SK-N-SH (cell line): ENCODE results near the gene AGAP1. TPM values are rescaled to one million over a fixed set of nuclear protein-coding genes. Genes with fewer than 3 reads are reported as not detected.

ENCODE experiments used
- CTCF ChIA-PET: fragments of 300-600, 350-600 bp; formaldehyde crosslinking; extraction: SDS; loops from one replicate; lab custom pipeline; 2021; lab: Yijun Ruan, JAX
- POLR2A ChIA-PET: fragments of 350-600 bp; sonication (Branson Sonifier 250); formaldehyde crosslinking; extraction: SDS; loops from one replicate; lab custom pipeline; 2020; ENCODE audit warnings: antibody characterized with exemption, inconsistent platforms; lab: Yijun Ruan, JAX
- DNase-seq: peaks from one replicate; pipeline ENCODE4 v3.0.0; 2012
- H2AFZ ChIP-seq: fragments of 200-600 bp; sonication (generic); 2 replicates; pipeline ENCODE4 v1.8.1; 2016; ENCODE audit warnings: antibody characterized with exemption, mild to moderate bottlenecking, low read depth
- H3F3A ChIP-seq: fragments of 200-600 bp; sonication (generic); replicated peaks from 2 replicates; pipeline ENCODE3; 2016; ENCODE audit warnings: antibody characterized with exemption, mild to moderate bottlenecking; ENCODE audit not compliant: insufficient read depth
- H3K27ac ChIP-seq, 2 experiments: fragments of 200-500 bp in 1 of 2; fragments of 200-600 bp in 1 of 2; sonication (Bioruptor generic) in 1 of 2; sonication (generic), shearing (Covaris generic) in 1 of 2; 2 replicates each; pipeline versions ENCODE4 v1.5.1 to v1.6.1; 2014 to 2016; ENCODE audit warnings: low read depth in 2 of 2, inconsistent platforms in 1 of 2, low read length in 1 of 2, mild to moderate bottlenecking in 1 of 2, mixed read lengths in 1 of 2
- H3K27me3 ChIP-seq: fragments of 200-600 bp; sonication (generic), shearing (Covaris generic); 2 replicates; pipeline ENCODE4 v1.6.1; 2016; ENCODE audit warnings: mixed run types; ENCODE audit not compliant: insufficient read depth
- H3K36me3 ChIP-seq, 2 experiments: fragments of 200-500 bp in 1 of 2; fragments of 200-600 bp in 1 of 2; sonication (Bioruptor generic) in 1 of 2; sonication (generic) in 1 of 2; replicated peaks in 1 of 2; 2 replicates each; pipeline versions ENCODE3 to v1.5.1; 2014 to 2016; ENCODE audit warnings: low read length in 1 of 2, mild to moderate bottlenecking in 1 of 2; ENCODE audit not compliant: insufficient read depth in 2 of 2, control insufficient read depth in 1 of 2
- H3K4me1 ChIP-seq, 2 experiments: fragments of 200-500 bp in 1 of 2; fragments of 200-600 bp in 1 of 2; sonication (Bioruptor generic) in 1 of 2; sonication (generic), shearing (Covaris generic) in 1 of 2; 2 replicates each; pipeline versions ENCODE4 v1.5.1 to v1.6.1; 2014 to 2016; ENCODE audit warnings: low read depth in 1 of 2, low read length in 1 of 2, mixed run types in 1 of 2; ENCODE audit not compliant: insufficient read depth in 2 of 2, control insufficient read depth in 1 of 2
- H3K4me2 ChIP-seq: fragments of 200-600 bp; sonication (generic), shearing (Covaris generic); 2 replicates; pipeline ENCODE4 v1.6.1; 2017; ENCODE audit warnings: mixed run types
- H3K4me3 ChIP-seq, 2 experiments: fragments of 200-500 bp in 1 of 2; fragments of 200-600 bp in 1 of 2; sonication (Bioruptor generic) in 1 of 2; sonication (generic), shearing (Covaris generic) in 1 of 2; 2 replicates each; pipeline versions ENCODE4 v1.5.1 to v1.8.1; 2014 to 2016; ENCODE audit warnings: low read depth in 2 of 2, inconsistent platforms in 1 of 2, low read length in 1 of 2, mild to moderate bottlenecking in 1 of 2, mixed read lengths in 1 of 2, moderate library complexity in 1 of 2
- H3K79me2 ChIP-seq: fragments of 200-600 bp; sonication (generic); 2 replicates; pipeline ENCODE4 v1.8.1; 2017; ENCODE audit warnings: mild to moderate bottlenecking; ENCODE audit not compliant: insufficient read depth
- H3K9ac ChIP-seq: fragments of 200-600 bp; sonication (generic); 2 replicates; pipeline ENCODE4 v1.6.1; 2017; ENCODE audit warnings: mixed run types
- H3K9me2 ChIP-seq: fragments of 200-600 bp; sonication (generic); 2 replicates; pipeline ENCODE4 v1.6.1; 2017; ENCODE audit warnings: mixed run types
- H3K9me3 ChIP-seq: fragments of 200-600 bp; sonication (generic); 2 replicates; pipeline ENCODE4 v1.6.1; 2017; ENCODE audit warnings: mixed run types, mild to moderate bottlenecking, moderate library complexity
- H4K20me1 ChIP-seq: fragments of 200-600 bp; sonication (generic); 2 replicates; pipeline ENCODE4 v1.6.1; 2017; ENCODE audit warnings: mild to moderate bottlenecking, mixed run types; ENCODE audit not compliant: insufficient read depth
- ELF1 ChIP-seq: IDR thresholded peaks from 2 replicates; pipeline ENCODE4 v1.4.0; 2012
- EP300 ChIP-seq, 2 experiments: IDR thresholded peaks; 2 replicates each; pipeline versions ENCODE4 v1.4.0 to v1.6.1; 2012; ENCODE audit warnings: borderline replicate concordance in 1 of 2, low read depth in 1 of 2, low read length in 1 of 2
- EZH2phosphoT487 ChIP-seq: fragments of 200-600 bp; sonication (generic); IDR thresholded peaks from 2 replicates; pipeline ENCODE4 v1.6.1; 2017; ENCODE audit warnings: low read depth, mixed run types, mild to moderate bottlenecking, antibody characterized with exemption, moderate library complexity, borderline replicate concordance
- FOSL2 ChIP-seq: IDR thresholded peaks from 2 replicates; pipeline ENCODE4 v1.4.0; 2012; ENCODE audit warnings: low read depth, mild to moderate bottlenecking, moderate library complexity, borderline replicate concordance
- FOXJ3 ChIP-seq: sonication (generic); formaldehyde crosslinking; IDR thresholded peaks from 2 replicates; pipeline ENCODE4 v1.5.1; 2020; ENCODE audit warnings: mild to moderate bottlenecking, missing genetic modification reagents
- GABPA ChIP-seq: IDR thresholded peaks from 2 replicates; pipeline ENCODE4 v1.4.0; 2012; ENCODE audit warnings: low read depth, mild to moderate bottlenecking
- JUND ChIP-seq: IDR thresholded peaks from 2 replicates; pipeline ENCODE4 v1.4.0; 2012
- MAX ChIP-seq: IDR thresholded peaks from 2 replicates; pipeline ENCODE4 v1.4.0; 2012; ENCODE audit warnings: low read depth
- MEF2A ChIP-seq: IDR thresholded peaks from 2 replicates; pipeline ENCODE4 v1.4.0; 2012; ENCODE audit warnings: low read depth, borderline replicate concordance
- MXI1 ChIP-seq: IDR thresholded peaks from 2 replicates; pipeline ENCODE4 v1.6.1; 2012; ENCODE audit warnings: mild to moderate bottlenecking, low read depth, low read length, improper control_type of control experiment
- NFIC ChIP-seq: IDR thresholded peaks from 2 replicates; pipeline ENCODE4 v1.4.0; 2012; ENCODE audit warnings: borderline replicate concordance
- NRF1 ChIP-seq: IDR thresholded peaks from 2 replicates; pipeline ENCODE4 v1.6.1; 2012; ENCODE audit warnings: low read depth, mild to moderate bottlenecking, low read length
- POLR2AphosphoS5 ChIP-seq: IDR thresholded peaks from 2 replicates; pipeline ENCODE4 v1.6.1; 2012; ENCODE audit warnings: low read depth, low read length
- RAD21 ChIP-seq: IDR thresholded peaks from 2 replicates; pipeline ENCODE4 v1.6.1; 2012; ENCODE audit warnings: mild to moderate bottlenecking, low read length
- RCOR1 ChIP-seq: fragments of 150-350 bp; IDR thresholded peaks from 2 replicates; pipeline ENCODE4 v1.6.1; 2017; ENCODE audit warnings: antibody characterized with exemption, low read length
- REST ChIP-seq: IDR thresholded peaks from 2 replicates; pipeline ENCODE4 v1.6.1; 2012; ENCODE audit warnings: mild to moderate bottlenecking, low read depth, low read length, moderate library complexity
- RXRA ChIP-seq: IDR thresholded peaks from 2 replicates; pipeline ENCODE4 v1.4.0; 2012; ENCODE audit warnings: low read depth, mild to moderate bottlenecking, borderline replicate concordance
- SMC3 ChIP-seq: IDR thresholded peaks from 2 replicates; pipeline ENCODE4 v1.6.1; 2012; ENCODE audit warnings: low read depth, low read length, improper control_type of control experiment
- TCF12 ChIP-seq: IDR thresholded peaks from 2 replicates; pipeline ENCODE4 v1.4.0; 2012
- TEAD4 ChIP-seq: IDR thresholded peaks from 2 replicates; pipeline ENCODE4 v1.4.0; 2012; ENCODE audit warnings: mild to moderate bottlenecking, borderline replicate concordance; ENCODE audit not compliant: insufficient read depth
- YY1 ChIP-seq: IDR thresholded peaks from 2 replicates; pipeline ENCODE4 v1.4.0; 2012; ENCODE audit warnings: low read depth, mild to moderate bottlenecking
- WGBS: methylation state at CpG from one replicate; pipeline ENCODE4 v1.1.6; 2017; ENCODE audit warnings: low lambda C conversion rate; 5-methylcytosine and 5-hydroxymethylcytosine counted together
- polyA plus RNA-seq, 3 experiments: library from polyadenylated mRNA; depleted of rRNA; stranded (reverse); fragments of >200 nt; gene quantifications; 2 replicates each; pipeline ENCODE4 v1.2.3, GENCODE V29; 2012
- TF ChIP-seq, protein P1 (sequence below): fragments of 200-600 bp; sonication (generic); IDR thresholded peaks from 2 replicates; pipeline ENCODE4 v1.6.1; 2017; ENCODE audit warnings: antibody characterized with exemption, mild to moderate bottlenecking, moderate library complexity

AGAP1 gene
- polyA plus RNA-seq, 1 of the 3 experiments (the other 2 are of a cell fraction), result 8.8 TPM

- TF ChIP-seq EZH2phosphoT487 (no peak), ELF1 (no peak), RCOR1 (no peak), FOXJ3 (CRISPR knock-in tag) (no peak), GABPA (no peak), POLR2AphosphoS5 (no peak)
These were observed 88.3 kb downstream of the AGAP1 start (continued) for GRCh38 chr2:235582081-235582686.

DNA sequence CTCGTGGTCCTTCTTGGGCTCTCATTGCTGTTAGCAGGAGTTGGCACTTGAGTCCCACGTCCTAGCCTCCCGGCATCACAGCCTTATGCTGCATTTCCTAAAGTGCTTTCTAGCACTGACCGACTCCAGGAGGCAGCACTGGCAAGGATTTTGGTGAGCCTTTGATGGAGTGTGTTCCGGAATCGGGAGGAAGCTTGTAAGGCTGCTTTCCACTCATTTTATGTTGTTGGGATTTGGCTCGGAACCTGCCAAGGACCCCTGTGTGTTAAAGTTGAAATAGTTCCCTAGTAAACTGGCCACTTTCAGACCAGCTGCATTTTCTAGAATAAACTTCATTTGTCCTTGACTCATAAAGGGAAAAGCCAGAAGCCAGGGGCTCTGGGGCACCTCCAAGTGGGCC lies 88.9 kb downstream of the AGAP1 start:
- H3K79me2 ChIP-seq, result peaks cover 17% of the 10 kb centered on the region; the same call in 1 of the 2 replicates
- ChIA-PET CTCF (interaction anchor here (0.6 to 1.1 kb wide), 3 partner anchors 11 to 446 kb away, joined by 3 to 5 read pairs (median 4); no protein-coding TSS in a partner anchor), POLR2A (no interaction called here)
- no peak overlapping the region for H3K4me2 ChIP-seq
- 0 out of 2 replicates have a peak, but pooled peaks cover 10% of the 10 kb centered on the region for H4K20me1 ChIP-seq
- TF ChIP-seq, protein P1, sequence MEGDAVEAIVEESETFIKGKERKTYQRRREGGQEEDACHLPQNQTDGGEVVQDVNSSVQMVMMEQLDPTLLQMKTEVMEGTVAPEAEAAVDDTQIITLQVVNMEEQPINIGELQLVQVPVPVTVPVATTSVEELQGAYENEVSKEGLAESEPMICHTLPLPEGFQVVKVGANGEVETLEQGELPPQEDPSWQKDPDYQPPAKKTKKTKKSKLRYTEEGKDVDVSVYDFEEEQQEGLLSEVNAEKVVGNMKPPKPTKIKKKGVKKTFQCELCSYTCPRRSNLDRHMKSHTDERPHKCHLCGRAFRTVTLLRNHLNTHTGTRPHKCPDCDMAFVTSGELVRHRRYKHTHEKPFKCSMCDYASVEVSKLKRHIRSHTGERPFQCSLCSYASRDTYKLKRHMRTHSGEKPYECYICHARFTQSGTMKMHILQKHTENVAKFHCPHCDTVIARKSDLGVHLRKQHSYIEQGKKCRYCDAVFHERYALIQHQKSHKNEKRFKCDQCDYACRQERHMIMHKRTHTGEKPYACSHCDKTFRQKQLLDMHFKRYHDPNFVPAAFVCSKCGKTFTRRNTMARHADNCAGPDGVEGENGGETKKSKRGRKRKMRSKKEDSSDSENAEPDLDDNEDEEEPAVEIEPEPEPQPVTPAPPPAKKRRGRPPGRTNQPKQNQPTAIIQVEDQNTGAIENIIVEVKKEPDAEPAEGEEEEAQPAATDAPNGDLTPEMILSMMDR, result no peak
- no peak for TF ChIP-seq MEF2A
- 95% methylated on average over 7 of the region's 7 CpGs for WGBS
- no peak overlapping the region for H2AFZ ChIP-seq
- no peaks in the 10 kb centered on the region; a peak in 1 of 4 replicates for H3K4me1 ChIP-seq
- no peaks in the 10 kb centered on the region for H3F3A ChIP-seq
- no peak for DNase-seq
- no peak overlapping the region for H3K4me3 ChIP-seq
- no peaks in the 10 kb centered on the region for H3K27me3 ChIP-seq
- no peaks in the 10 kb centered on the region for H3K9me2 ChIP-seq
- H3K36me3 ChIP-seq, result no peaks in the 10 kb centered on the region
- H3K27ac ChIP-seq, result no peak overlapping the region
- H3K9me3 ChIP-seq, result no peaks in the 10 kb centered on the region
- no peak overlapping the region for H3K9ac ChIP-seq

DNA sequence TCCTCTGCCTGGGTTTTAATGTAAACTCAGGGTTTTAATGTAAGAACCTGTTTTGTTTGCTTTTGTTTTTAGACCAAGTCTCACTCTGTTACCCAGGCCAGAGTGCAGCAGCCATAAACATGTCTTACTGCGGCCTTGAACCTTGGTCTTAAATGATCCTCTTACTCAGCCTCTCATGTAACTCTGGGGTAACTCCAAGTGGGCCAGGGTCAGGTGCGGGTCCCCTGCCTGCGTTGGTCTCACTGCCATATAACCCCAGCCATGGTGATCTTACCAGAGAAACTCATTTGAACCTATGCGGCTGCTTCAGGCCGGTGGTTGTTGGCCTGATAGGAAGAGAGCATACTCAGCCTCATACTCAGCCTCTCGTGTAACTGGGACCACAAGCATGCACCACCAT lies 89.3 kb downstream of the AGAP1 start:
- no peaks in the 10 kb centered on the region; a peak in 1 of 4 replicates for H3K4me1 ChIP-seq
- CTCF ChIA-PET, result interaction anchor here (0.6 to 1.1 kb wide), 3 partner anchors 11 to 447 kb away, joined by 3 to 5 read pairs (median 4); no protein-coding TSS in a partner anchor
- H3K9me3 ChIP-seq, result no peaks in the 10 kb centered on the region
- no peaks in the 10 kb centered on the region for H3K27me3 ChIP-seq
- 90% methylated on average over 5 of the region's 6 CpGs for WGBS
- H3K36me3 ChIP-seq, result no peaks in the 10 kb centered on the region
- no peak overlapping the region for H3K4me3 ChIP-seq
- H3F3A ChIP-seq, result no peaks in the 10 kb centered on the region
- H3K9me2 ChIP-seq, result no peaks in the 10 kb centered on the region
- DNase-seq, result no peak
- no peak overlapping the region for H3K9ac ChIP-seq
- H2AFZ ChIP-seq, result no peak overlapping the region
- no peak overlapping the region for H3K4me2 ChIP-seq
- 0 out of 2 replicates have a peak, but pooled peaks cover 10% of the 10 kb centered on the region for H4K20me1 ChIP-seq
- H3K27ac ChIP-seq, result no peak overlapping the region
- peaks cover 17% of the 10 kb centered on the region; the same call in 1 of the 2 replicates for H3K79me2 ChIP-seq
- POLR2A ChIA-PET, result no interaction called here
- TF ChIP-seq NFIC, result no peak
- TF ChIP-seq RAD21, result no peak
- TF ChIP-seq YY1, result no peak
- TF ChIP-seq FOSL2, result no peak
- no peak for TF ChIP-seq MAX
- no peak for TF ChIP-seq TCF12
- TF ChIP-seq MXI1, result no peak
- TF ChIP-seq RXRA, result no peak
- TF ChIP-seq EZH2phosphoT487, result no peak
- TF ChIP-seq JUND, result no peak
- no peak for TF ChIP-seq FOXJ3 (CRISPR knock-in tag)
- no peak for TF ChIP-seq REST
- TF ChIP-seq POLR2AphosphoS5, result no peak
- TF ChIP-seq EP300 (IDR thresholded peaks at IDR 0.05; ENCODE audit: borderline replicate concordance in 1 of 2, low read depth in 1 of 2, low read length in 1 of 2), result no peak
- TF ChIP-seq NRF1, result no peak
- TF ChIP-seq TEAD4, result no peak
- no peak for TF ChIP-seq SMC3
